ENCODE results near the gene POC5.

GRCh38 chr5:75721573-75721972 is 4.3 kb upstream of the POC5 start:
- no peak for TF ChIP-seq CTCF (IDR thresholded peaks at IDR 0.05)
- TF ChIP-seq POLR2A (IDR thresholded peaks at IDR 0.05): no peak

All from lower leg skin (tissue), 3 donors.